GM13977 (cell line): ENCODE data around the gene PGBD4.

Experiments used
- DNase-seq: peaks from one replicate; pipeline ENCODE4 v3.0.0; 2012; ENCODE audit warnings: low spot score
- CTCF ChIP-seq: IDR thresholded peaks from 2 replicates; pipeline ENCODE4 v1.5.1; 2012; ENCODE audit warnings: mild to moderate bottlenecking, control low read depth; ENCODE audit not compliant: insufficient read depth; ENCODE audit errors: extremely low read depth, missing control alignments
- in situ Hi-C: fragments of 300-500 bp; cut with MboI; formaldehyde crosslinking; loops from one replicate; pipeline ENCODE4 v1.12.0; 2022; ENCODE audit warnings: low sequenced_read_pairs, low pct_unique_long_range_greater_than_20kb, mixed read lengths, inconsistent platforms; ENCODE audit not compliant: unreplicated experiment

The PGBD4 gene

GRCh38 chr15:34064438-34064837, 37.4 kb upstream of the PGBD4 start:
- DNase-seq, result no peak
- no peak for TF ChIP-seq CTCF
- in situ Hi-C loops, result loop anchor here (25.0 kb wide), 1 partner anchor 848 kb away; no protein-coding TSS in a partner anchor

- no peak for TF ChIP-seq CTCF
- no peak for DNase-seq
- in situ Hi-C loops, result loop anchor here (25.0 kb wide), 1 partner anchor 847 kb away; no protein-coding TSS in a partner anchor
Observed at GRCh38 chr15:34065261-34065660, 36.6 kb upstream of the PGBD4 start.

GRCh38 chr15:34065941-34066340, 35.9 kb upstream of the PGBD4 start:
- no peak for DNase-seq
- TF ChIP-seq CTCF, result no peak
- in situ Hi-C loops, result loop anchor here (25.0 kb wide), 1 partner anchor 846 kb away; no protein-coding TSS in a partner anchor

GRCh38 chr15:34070003-34070402, 31.9 kb upstream of the PGBD4 start:
- DNase-seq, result no peak
- in situ Hi-C loops, result loop anchor here (25.0 kb wide), 1 partner anchor 842 kb away; no protein-coding TSS in a partner anchor
- no peak for TF ChIP-seq CTCF

- in situ Hi-C loops, result loop anchor here (25.0 kb wide), 2 partner anchors 261 to 511 kb away; partner anchors contain the start of genes GOLGA8B, NOP10, NUTM1 and SLC12A6
- no peak for TF ChIP-seq CTCF
- no peak for DNase-seq
Observed at GRCh38 chr15:34076785-34077184, 25.1 kb upstream of the PGBD4 start.

GRCh38 chr15:34078900-34079299, 23.0 kb upstream of the PGBD4 start:
- TF ChIP-seq CTCF, result no peak
- in situ Hi-C loops, result loop anchor here (25.0 kb wide), 2 partner anchors 258 to 508 kb away; partner anchors contain the start of genes GOLGA8B, NOP10, NUTM1 and SLC12A6

GRCh38 chr15:34079904-34080303, 22.0 kb upstream of the PGBD4 start:
- TF ChIP-seq CTCF, result no peak
- no peak for DNase-seq
- in situ Hi-C loops, result loop anchor here (25.0 kb wide), 2 partner anchors 257 to 507 kb away; partner anchors contain the start of genes GOLGA8B, NOP10, NUTM1 and SLC12A6

More at GRCh38 chr15:34078900-34079299, 23.0 kb upstream of the PGBD4 start:
- no peak for DNase-seq
